Testis (tissue), 2 donors: ENCODE results near the gene SERPING1.

Source experiments
- POLR2A ChIP-seq: fragments of 450-650 bp; IDR thresholded peaks from one replicate; pipeline ENCODE4 v1.6.1; 2017; ENCODE audit warnings: antibody characterized with exemption, mild to moderate bottlenecking, moderate library complexity
- TF ChIP-seq, protein P1 (sequence below), 3 experiments: fragments of 450-650 bp in 2 of 3; fragments of 200-600 bp in 1 of 3; sonication (generic) in 1 of 3; IDR thresholded peaks; one replicate each; pipeline ENCODE4 v1.5.1; 2016 to 2019; ENCODE audit warnings: antibody characterized with exemption in 3 of 3, mild to moderate bottlenecking in 2 of 3, moderate library complexity in 1 of 3

GRCh38 chr11:57643802-57644201 lies 46.3 kb downstream of the SERPING1 start:
- TF ChIP-seq, protein P1, sequence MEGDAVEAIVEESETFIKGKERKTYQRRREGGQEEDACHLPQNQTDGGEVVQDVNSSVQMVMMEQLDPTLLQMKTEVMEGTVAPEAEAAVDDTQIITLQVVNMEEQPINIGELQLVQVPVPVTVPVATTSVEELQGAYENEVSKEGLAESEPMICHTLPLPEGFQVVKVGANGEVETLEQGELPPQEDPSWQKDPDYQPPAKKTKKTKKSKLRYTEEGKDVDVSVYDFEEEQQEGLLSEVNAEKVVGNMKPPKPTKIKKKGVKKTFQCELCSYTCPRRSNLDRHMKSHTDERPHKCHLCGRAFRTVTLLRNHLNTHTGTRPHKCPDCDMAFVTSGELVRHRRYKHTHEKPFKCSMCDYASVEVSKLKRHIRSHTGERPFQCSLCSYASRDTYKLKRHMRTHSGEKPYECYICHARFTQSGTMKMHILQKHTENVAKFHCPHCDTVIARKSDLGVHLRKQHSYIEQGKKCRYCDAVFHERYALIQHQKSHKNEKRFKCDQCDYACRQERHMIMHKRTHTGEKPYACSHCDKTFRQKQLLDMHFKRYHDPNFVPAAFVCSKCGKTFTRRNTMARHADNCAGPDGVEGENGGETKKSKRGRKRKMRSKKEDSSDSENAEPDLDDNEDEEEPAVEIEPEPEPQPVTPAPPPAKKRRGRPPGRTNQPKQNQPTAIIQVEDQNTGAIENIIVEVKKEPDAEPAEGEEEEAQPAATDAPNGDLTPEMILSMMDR (IDR thresholded peaks at IDR 0.05), result no peak
- TF ChIP-seq POLR2A, result no peak
